ENCODE measurements around the gene PSME3. TPM values are rescaled to one million over a fixed set of nuclear protein-coding genes. Genes with fewer than 3 reads are reported as not detected.
A peak's percentile ranks its signal among the peaks of the same experiment; 100 is the strongest.

Gene PSME3
- total and polyA plus RNA-seq, 2 of the 13 experiments (the other 11 are each of a cell fraction or from before 2014, with no cell fraction given): 66.3 to 135 TPM

DNA sequence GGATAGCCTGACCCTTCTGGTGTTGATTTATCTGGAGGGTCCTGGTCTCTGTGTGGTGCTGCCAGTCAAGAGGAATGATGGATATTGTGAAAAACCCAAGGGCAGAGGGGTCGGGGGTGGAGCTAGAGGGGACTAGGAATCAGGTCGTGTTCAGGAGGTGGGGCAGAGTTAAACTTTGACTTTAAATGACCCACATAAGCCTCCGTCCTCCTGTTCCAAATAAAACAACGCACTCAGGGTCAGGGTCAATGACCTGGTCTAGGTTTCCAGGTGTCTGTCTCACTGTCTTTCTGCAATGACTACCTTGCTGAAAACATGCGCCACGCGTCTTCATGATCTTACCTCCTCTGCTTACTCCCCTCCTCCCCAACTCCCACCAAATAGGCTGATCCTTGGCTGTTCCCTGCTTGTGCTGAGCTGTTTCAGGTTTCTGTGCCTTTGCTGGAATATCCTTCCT is 32.5 kb downstream of the PSME3 start (continued):
- TF ChIP-seq ZNF878 (CRISPR knock-in tag; IDR thresholded peaks at IDR 0.05) (peak; percentile 60; the same call in 1 of the 2 replicates), LCORL (IDR thresholded peaks at IDR 0.05) (no peak), LCORL (CRISPR knock-in tag; IDR thresholded peaks at IDR 0.05) (peak; percentile 94), CREB1 (IDR thresholded peaks at IDR 0.05) (no peak), CREB1 (CRISPR knock-in tag; IDR thresholded peaks at IDR 0.05) (peak; percentile 66), SETDB1 (CRISPR knock-in tag; IDR thresholded peaks at IDR 0.05; ENCODE audit: borderline replicate concordance) (no peak), HDAC1 (CRISPR knock-in tag; IDR thresholded peaks at IDR 0.05) (peak; percentile 88), PITX1 (CRISPR knock-in tag; IDR thresholded peaks at IDR 0.05) (peak; percentile 86), ELF3 (CRISPR knock-in tag; IDR thresholded peaks at IDR 0.05) (0 out of 2 replicates have a peak, but pooled peaks have one; percentile 53), BORCS8-MEF2B (CRISPR knock-in tag; IDR thresholded peaks at IDR 0.05) (0 out of 2 replicates have a peak, but pooled peaks have one; percentile 28), ZFP36L1 (CRISPR knock-in tag; IDR thresholded peaks at IDR 0.05) (0 out of 2 replicates have a peak, but pooled peaks have one; percentile 28), RARA (CRISPR knock-in tag; IDR thresholded peaks at IDR 0.05) (peak; percentile 98), NAIF1 (CRISPR knock-in tag; IDR thresholded peaks at IDR 0.05; ENCODE audit: borderline replicate concordance) (0 out of 2 replicates have a peak, but pooled peaks have one; percentile 7), EP300 (IDR thresholded peaks at IDR 0.05; ENCODE audit: low read depth in 2 of 2, low read length in 2 of 2) (peak in 1 of 2 experiments; percentile 83; a peak in 2 of 4 replicates), EP300 (CRISPR knock-in tag; IDR thresholded peaks at IDR 0.05; ENCODE audit: borderline replicate concordance) (no peak), MEF2D (CRISPR knock-in tag; IDR thresholded peaks at IDR 0.05) (peak; percentile 87), ZNF17 (CRISPR knock-in tag; IDR thresholded peaks at IDR 0.05) (no peak), RBAK (CRISPR knock-in tag; IDR thresholded peaks at IDR 0.05) (no peak), JUNB (CRISPR knock-in tag; IDR thresholded peaks at IDR 0.05; ENCODE audit: borderline replicate concordance) (no peak), ZNF563 (CRISPR knock-in tag; IDR thresholded peaks at IDR 0.05) (0 out of 2 replicates have a peak, but pooled peaks have one; percentile 15)
- TF ChIP-seq, protein P1, sequence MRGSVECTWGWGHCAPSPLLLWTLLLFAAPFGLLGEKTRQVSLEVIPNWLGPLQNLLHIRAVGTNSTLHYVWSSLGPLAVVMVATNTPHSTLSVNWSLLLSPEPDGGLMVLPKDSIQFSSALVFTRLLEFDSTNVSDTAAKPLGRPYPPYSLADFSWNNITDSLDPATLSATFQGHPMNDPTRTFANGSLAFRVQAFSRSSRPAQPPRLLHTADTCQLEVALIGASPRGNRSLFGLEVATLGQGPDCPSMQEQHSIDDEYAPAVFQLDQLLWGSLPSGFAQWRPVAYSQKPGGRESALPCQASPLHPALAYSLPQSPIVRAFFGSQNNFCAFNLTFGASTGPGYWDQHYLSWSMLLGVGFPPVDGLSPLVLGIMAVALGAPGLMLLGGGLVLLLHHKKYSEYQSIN (CRISPR knock-in tag; IDR thresholded peaks at IDR 0.05; ENCODE audit: borderline replicate concordance): no peak
- TF ChIP-seq, protein P2, sequence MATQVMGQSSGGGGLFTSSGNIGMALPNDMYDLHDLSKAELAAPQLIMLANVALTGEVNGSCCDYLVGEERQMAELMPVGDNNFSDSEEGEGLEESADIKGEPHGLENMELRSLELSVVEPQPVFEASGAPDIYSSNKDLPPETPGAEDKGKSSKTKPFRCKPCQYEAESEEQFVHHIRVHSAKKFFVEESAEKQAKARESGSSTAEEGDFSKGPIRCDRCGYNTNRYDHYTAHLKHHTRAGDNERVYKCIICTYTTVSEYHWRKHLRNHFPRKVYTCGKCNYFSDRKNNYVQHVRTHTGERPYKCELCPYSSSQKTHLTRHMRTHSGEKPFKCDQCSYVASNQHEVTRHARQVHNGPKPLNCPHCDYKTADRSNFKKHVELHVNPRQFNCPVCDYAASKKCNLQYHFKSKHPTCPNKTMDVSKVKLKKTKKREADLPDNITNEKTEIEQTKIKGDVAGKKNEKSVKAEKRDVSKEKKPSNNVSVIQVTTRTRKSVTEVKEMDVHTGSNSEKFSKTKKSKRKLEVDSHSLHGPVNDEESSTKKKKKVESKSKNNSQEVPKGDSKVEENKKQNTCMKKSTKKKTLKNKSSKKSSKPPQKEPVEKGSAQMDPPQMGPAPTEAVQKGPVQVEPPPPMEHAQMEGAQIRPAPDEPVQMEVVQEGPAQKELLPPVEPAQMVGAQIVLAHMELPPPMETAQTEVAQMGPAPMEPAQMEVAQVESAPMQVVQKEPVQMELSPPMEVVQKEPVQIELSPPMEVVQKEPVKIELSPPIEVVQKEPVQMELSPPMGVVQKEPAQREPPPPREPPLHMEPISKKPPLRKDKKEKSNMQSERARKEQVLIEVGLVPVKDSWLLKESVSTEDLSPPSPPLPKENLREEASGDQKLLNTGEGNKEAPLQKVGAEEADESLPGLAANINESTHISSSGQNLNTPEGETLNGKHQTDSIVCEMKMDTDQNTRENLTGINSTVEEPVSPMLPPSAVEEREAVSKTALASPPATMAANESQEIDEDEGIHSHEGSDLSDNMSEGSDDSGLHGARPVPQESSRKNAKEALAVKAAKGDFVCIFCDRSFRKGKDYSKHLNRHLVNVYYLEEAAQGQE (IDR thresholded peaks at IDR 0.05; ENCODE audit: borderline replicate concordance in 1 of 2, low read depth in 1 of 2, low read length in 2 of 2): 0 out of 4 replicates have a peak, but pooled peaks of 1 of the 2 experiments have one; percentile 26
- TF ChIP-seq, protein P3, sequence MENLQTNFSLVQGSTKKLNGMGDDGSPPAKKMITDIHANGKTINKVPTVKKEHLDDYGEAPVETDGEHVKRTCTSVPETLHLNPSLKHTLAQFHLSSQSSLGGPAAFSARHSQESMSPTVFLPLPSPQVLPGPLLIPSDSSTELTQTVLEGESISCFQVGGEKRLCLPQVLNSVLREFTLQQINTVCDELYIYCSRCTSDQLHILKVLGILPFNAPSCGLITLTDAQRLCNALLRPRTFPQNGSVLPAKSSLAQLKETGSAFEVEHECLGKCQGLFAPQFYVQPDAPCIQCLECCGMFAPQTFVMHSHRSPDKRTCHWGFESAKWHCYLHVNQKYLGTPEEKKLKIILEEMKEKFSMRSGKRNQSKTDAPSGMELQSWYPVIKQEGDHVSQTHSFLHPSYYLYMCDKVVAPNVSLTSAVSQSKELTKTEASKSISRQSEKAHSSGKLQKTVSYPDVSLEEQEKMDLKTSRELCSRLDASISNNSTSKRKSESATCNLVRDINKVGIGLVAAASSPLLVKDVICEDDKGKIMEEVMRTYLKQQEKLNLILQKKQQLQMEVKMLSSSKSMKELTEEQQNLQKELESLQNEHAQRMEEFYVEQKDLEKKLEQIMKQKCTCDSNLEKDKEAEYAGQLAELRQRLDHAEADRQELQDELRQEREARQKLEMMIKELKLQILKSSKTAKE (CRISPR knock-in tag; IDR thresholded peaks at IDR 0.05; ENCODE audit: borderline replicate concordance): peak; percentile 91; the same call in 1 of the 2 replicates

All from HepG2 (cell line).